ENCODE measurements around the gene NUDT13.

The NUDT13 gene

GRCh38 chr10:73167458-73167782, 57.2 kb downstream of the NUDT13 start:
- DNase-seq: no peak

DNA sequence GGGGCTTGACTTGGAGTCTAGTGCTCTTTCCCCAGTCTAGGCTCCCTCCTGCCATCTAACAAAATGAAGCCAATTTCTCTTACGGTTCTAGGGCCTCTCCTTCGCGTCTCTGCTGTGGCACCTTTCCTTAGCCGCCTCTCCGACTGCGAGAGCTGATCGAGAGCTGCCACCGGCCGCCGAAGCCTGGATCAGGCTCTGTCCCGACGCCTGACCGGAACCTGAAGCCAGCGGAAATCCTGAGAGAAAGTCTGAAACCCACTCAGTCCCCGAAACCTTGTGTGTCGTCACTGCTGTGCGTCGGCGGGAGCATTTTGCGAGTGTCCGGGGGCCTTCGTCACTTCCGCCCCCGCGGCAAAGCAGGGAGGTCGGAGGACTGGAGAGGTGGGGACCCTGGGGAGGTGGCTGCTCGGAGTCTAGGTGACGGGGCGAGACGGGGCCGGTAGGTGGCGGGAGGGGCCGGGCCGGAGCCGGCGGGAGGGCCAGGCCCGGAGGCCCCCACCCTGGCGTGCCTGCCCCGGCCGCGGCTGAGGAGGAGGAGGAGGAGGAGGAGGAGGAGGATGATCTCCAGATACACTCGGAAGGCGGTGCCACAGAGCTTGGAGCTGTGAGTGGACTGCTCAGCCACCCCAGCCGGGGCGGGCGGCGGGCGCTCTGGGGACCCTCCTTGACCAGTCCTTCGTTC, 57.7 kb downstream of the NUDT13 start, which contains the start of the genes ECD and FAM149B1:
ECD (minus strand) TSS at position 226 of the 682 bp plus-strand sequence. CDS start 4,071 bp downstream, outside the sequence.
FAM149B1 (plus strand) TSS at position 337 of the 682 bp plus-strand sequence; CDS start at position 558, 221 bp downstream.
- peak; percentile 79 to 89 for DNase-seq

DNA sequence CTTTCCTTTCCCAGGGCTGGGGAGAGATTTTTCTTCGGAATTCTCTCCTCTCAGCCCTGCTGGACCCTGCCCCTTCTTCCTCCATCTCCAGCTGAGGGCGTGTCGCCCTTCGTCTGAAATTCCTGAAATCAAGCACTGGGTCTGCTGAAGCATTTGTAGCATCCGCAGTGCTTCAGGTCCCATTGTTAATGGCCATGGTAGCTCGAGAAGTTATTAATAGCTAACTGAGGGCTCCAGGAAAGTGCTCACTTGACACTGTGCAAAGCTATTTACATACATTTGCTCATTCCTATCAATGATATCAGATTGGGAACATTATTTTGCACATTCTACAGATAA, 58.2 kb downstream of the NUDT13 start:
- no peak for DNase-seq

DNA sequence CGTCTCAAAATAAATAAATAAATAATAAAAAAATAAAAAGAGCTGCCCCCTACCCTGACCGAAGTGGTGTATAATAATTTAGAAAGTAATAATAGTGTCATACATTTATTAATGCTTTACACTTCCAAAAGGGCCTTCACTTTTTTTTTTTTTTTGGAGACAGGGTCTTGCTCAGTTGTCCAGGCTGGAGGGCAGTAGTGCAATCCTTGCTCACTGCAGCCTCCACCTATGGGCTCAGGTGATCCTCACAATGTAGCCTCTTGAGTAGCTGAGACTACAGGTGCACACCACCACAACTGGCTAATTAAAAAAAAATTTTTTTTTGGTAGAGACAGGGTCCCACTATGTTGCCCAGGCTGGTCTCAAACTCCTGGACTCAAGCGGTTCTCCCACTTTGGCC, 59.1 kb downstream of the NUDT13 start:
- DNase-seq: no peak

- DNase-seq: no peak
Observed at GRCh38 chr10:73172867-73173266, 62.6 kb downstream of the NUDT13 start.

GRCh38 chr10:73174148-73174925, 64.1 kb downstream of the NUDT13 start:
- no peak for DNase-seq

All from hippocampal formation (tissue), 2 donors.